Omental fat pad (tissue), 4 donors: ENCODE data around the gene FCN3. TPM values are rescaled to one million over a fixed set of nuclear protein-coding genes. Genes with fewer than 3 reads are reported as not detected.

Source experiments
- ATAC-seq: fragments of 150-250 bp; one replicate; pipeline ENCODE4 v1.9.1; 2016; ENCODE audit warnings: mild to moderate bottlenecking, moderate library complexity; ENCODE audit not compliant: low FRiP score
- DNase-seq: peaks from one replicate; pipeline ENCODE4 v3.0.0-alpha.2; 2019; ENCODE audit warnings: low spot score
- total RNA-seq, 4 donors: library from RNA; depleted of rRNA; stranded (reverse); fragments of >200 nt; gene quantifications; one replicate each; pipeline ENCODE4 v1.1.0, GENCODE V29; 2016
- TF ChIP-seq, protein P1 (sequence below), 3 donors: fragments of 450-650 bp; IDR thresholded peaks; one replicate each; pipeline ENCODE4 v1.5.1; 2016 to 2017; ENCODE audit warnings: antibody characterized with exemption in 3 of 3, mild to moderate bottlenecking in 3 of 3, moderate library complexity in 2 of 3

Gene FCN3
- total RNA-seq, 4 donors from 2014 or later, result 33.1 to 451 (median 75.9) TPM

DNA sequence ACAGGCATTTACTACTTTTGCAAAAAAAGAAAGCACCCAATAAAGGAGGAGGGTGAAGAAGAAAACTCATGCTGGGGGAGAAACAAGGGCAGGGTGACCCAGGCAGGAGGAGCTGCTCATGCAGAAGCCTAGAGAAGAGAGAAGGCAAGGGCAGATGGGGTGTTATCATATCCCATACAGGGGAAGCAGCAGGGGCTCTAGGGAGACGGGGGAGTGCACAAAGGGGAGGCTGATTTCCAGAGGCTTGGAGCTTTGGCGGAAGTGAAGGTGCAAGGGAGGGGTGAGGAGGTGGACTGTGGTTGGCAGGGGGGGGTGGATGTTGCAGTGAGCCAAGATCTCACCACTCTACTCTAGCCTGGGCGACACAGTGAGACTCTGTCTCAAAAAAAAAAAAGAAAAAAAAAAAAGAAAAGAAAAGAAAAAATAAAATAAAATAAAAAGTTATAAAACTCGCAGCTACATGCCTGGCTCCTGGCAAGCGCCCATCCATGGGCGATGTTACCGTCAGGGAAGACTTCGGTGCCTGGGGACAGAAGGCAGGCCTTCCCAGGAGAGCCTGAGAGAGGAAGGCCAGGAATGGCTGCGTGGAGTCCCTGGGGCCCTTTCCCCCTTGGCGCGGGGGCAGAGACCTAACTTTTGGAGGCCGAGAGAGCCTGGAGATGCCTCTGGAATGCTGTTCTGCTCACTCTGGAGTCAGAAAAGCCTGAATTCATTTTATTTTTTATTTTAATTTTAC is 3.3 kb upstream of the FCN3 start:
- TF ChIP-seq, protein P1, sequence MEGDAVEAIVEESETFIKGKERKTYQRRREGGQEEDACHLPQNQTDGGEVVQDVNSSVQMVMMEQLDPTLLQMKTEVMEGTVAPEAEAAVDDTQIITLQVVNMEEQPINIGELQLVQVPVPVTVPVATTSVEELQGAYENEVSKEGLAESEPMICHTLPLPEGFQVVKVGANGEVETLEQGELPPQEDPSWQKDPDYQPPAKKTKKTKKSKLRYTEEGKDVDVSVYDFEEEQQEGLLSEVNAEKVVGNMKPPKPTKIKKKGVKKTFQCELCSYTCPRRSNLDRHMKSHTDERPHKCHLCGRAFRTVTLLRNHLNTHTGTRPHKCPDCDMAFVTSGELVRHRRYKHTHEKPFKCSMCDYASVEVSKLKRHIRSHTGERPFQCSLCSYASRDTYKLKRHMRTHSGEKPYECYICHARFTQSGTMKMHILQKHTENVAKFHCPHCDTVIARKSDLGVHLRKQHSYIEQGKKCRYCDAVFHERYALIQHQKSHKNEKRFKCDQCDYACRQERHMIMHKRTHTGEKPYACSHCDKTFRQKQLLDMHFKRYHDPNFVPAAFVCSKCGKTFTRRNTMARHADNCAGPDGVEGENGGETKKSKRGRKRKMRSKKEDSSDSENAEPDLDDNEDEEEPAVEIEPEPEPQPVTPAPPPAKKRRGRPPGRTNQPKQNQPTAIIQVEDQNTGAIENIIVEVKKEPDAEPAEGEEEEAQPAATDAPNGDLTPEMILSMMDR (IDR thresholded peaks at IDR 0.05), result no peak
- no peak for ATAC-seq
- DNase-seq, result no peak

DNA sequence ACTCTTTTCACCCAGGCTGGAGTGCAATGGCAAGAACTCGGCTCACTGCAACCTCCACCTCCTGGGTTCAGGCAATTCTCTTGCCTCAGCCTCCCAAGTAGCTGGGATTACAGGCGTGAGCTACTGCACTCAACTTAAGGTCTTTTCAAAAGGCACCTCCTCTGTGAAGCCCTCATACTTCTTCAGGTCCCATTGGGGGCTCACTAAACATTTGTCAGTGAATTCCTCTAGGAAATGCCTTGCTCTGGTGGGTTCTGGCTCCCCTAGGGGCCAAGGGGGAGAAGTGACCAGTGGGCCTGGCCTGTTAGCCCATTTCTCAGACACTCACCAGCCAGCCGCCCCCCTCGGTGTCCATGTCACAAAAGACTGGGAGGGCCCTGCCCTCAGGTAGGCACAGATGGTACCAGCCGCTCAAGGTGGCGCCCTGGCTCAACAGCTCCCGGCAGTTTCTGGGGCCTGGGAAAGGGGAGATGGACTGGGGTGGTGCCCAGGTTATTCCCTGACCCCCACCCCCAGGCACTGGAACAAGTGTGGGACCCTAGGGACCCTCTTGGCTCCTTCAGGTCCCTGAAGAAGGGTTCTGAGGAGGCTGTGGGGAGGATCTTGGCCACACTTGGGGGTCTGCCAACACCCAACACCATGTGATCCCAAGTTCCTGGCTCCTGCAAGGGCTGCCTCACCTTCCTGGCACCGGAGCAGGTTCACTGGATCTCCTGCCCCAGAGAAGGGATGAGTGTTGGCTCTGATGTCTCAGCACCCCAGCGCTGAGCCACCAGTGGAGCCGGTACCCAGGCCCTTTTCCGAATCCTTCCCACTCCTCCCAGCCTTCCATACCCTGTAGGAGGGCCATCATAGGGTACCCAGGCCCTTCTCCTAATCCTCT is 1.6 kb downstream of the FCN3 start:
- no peak for DNase-seq
- TF ChIP-seq, protein P1 (IDR thresholded peaks at IDR 0.05), result no peak
- ATAC-seq, result peak; percentile 20

DNA sequence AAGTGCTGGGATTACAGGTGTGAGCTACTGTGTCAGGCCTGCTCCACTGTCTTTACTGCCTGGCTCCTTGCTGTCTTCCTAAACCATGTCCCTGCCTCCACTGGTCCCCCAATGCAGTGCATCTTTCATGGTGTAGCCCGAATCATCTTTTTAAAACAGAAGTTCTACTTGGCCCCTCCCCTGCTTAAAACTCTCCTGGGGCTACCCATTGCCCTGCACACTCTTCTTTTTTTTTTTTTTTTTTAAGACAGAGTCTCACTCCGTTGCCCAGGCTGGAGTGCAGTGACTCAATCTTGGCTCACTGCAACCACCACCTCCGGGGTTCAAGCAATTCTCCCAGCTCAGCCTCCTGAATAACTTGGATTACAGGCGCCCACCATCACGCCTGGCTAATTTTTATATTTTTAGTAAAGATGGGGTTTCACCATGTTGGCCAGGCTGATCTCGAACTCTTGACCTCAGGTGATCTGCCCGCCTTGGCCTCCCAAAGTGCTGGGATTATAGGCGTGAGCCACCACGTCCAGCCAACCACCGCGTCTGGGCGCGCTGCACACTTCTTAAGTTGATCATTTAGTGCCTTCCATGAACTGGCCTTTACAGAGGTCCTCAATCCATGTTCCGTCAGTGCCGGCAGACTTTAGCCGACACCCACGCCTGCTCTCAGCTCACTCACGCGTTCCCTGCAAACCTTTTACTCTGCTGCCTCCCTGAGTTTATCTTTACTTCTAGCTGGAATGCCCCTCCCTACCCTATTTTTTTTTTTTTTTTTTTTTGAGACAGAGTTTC is 2.4 kb downstream of the FCN3 start:
- ATAC-seq, result peak; percentile 70
- DNase-seq, result no peak
- TF ChIP-seq, protein P1 (IDR thresholded peaks at IDR 0.05), result no peak

DNA sequence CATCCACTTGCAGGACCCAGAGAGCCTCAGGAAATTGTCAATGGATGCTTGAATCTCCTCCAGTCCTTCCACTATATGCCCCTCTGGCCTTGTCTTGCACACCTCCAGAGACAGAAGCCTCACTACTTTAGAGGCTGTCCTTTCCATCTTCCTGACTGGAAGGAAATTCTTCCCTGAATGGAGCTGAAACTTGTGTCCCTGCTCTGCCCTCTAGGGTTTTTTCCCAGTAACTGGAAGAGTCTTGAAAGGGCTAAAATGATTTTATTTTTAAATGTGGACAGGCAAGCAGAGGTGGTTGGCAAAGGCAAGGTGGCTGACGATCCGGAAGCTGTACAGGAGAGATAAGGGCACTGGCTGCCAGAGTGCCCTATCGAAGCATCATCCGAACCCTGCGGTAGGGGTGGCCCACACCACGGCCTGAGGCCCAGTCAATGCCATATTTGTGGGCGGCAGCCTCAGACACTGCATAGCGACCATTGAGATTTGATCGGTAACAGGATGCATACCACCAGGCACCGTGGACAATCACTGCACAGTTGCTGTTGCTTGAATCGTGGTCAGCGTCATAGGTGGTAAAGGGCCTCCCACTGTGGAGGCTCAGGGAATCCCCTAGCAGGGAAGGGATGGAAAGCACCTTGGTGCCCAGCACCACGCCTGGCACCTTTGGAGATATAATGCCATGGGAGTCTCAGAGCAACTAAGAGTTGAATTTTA is 5.6 kb downstream of the FCN3 start:
- TF ChIP-seq, protein P1 (IDR thresholded peaks at IDR 0.05), result no peak
- no peak for ATAC-seq
- DNase-seq, result no peak

DNA sequence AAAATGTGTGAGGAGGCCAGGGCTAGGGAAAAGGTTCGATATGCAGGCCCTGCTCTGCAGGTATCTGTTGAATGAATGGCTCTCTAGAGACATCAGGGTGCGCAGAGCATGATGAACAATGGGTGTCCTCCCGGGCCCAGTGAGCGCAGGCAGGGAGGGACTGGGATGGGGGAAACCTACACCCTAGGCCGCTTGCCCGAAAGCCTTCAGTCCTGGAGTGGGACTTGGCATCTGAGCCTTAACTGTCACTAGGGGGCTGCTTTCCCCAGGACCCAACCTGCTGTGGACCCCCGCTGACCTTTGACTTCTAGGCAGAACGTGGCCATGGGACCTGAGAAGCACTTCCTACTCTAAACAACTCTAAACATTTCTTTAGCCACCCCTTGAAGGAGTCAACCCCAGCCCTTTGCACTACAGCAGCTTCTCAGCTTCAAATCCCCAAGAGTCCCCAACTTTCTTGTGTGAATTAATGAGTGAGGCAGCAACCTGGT is 7.4 kb downstream of the FCN3 start:
- ATAC-seq, result no peak
- TF ChIP-seq, protein P1 (IDR thresholded peaks at IDR 0.05), result no peak

More for the DNA sequence above, 7.4 kb downstream of the FCN3 start:
- DNase-seq, result no peak
